ENCODE measurements around the gene NCDN.

Gene NCDN, protein sequence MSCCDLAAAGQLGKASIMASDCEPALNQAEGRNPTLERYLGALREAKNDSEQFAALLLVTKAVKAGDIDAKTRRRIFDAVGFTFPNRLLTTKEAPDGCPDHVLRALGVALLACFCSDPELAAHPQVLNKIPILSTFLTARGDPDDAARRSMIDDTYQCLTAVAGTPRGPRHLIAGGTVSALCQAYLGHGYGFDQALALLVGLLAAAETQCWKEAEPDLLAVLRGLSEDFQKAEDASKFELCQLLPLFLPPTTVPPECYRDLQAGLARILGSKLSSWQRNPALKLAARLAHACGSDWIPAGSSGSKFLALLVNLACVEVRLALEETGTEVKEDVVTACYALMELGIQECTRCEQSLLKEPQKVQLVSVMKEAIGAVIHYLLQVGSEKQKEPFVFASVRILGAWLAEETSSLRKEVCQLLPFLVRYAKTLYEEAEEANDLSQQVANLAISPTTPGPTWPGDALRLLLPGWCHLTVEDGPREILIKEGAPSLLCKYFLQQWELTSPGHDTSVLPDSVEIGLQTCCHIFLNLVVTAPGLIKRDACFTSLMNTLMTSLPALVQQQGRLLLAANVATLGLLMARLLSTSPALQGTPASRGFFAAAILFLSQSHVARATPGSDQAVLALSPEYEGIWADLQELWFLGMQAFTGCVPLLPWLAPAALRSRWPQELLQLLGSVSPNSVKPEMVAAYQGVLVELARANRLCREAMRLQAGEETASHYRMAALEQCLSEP

DNA sequence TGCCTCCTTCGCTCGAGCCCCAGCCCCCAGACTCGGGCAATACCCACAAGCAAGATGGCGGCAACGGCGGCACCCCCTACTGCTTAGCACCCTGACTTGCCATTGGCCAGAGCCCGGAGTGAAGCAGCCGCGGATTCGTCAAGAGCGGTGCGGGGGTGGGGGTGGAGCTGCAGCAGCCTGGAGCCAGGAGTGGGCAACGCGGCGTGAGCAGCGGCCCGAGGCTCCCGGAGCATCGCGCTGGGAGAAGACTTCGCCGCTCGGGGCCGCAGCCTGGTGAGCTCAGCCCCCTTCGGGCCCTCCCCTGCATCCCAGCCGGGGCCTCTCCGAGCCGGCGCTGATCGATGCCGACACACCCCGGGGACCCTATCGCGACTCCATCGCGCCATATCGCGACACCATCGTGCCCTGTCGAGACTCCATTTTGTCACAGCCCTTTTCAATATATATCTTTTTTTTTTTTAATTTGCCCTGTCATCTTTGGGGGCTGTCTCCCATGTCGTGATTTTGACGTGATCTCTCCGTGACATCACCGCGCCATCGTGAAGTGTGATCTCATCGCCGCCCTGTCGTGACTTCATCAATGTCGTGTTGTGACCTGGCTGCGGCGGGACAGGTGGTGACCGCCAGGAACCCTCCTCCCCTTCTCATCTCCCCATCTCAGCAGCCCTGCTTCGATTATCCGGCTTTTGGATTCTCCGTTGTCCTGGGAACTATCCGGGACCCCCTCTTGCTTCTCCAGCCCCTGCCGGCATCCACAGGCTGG, at the start of gene NCDN:
TSS of gene NCDN (plus strand) at position 189 of the 763 bp plus-strand sequence. CDS start at position 581, 392 bp downstream.
- DNase-seq = peak; percentile 95 to 96

DNA sequence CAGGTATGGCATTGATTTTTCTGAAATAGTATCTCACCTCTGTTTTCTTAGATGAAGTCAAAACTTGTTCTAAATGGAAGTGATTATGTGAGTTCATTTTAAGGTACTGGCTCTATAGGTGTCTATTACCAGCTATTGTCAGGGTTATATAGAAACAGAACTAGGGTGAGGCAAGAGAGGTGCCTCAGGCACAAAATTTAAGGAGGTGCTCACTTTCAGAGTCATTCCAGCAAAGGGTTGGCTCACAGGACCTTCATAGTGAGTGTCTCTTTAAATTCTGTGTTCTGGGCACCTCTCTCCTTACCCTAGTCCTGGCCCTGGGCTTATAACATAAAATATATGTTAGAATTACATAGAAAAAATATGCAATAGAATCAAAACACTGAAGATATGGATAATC, 49.7 kb upstream of the NCDN start:
- no peak for DNase-seq

DNA sequence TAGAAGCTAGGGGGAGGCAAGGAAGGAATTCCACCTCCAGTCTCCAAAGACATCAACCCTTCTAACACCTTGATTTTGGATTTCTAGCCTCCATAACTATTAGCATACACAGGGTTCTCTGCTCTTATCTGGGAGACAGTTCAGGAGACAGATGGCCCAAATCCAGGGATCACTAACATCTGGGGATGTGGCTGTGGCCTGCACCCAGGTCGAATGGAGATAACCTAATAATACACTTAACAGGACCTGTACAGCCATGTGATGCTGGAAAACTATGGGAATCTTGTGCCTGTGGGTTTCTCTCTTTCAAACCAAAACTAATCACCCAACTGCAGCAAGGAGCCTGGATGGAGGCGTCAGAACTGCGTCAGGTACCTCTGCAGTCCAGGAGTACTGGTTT, 48.0 kb upstream of the NCDN start:
- DNase-seq = no peak

DNA sequence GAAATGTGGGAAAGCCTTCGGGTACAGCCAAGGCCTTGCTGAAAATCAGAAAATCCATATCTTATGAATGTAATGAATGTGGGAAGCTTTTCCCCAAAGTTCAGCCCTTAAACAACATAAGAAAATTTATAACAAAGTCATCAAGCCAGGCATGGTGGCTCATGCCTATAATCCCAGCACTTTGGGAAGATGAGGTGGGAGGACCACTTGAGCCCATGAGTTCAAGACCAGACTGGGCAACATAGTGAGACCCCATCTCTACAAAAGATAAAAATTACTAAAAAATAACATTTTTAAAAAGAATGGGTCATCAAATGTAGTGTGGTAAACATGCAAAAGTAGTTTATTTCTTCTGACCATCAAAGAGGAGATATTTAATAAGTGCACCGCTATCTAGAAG, 46.3 kb upstream of the NCDN start:
- DNase-seq = no peak

DNA sequence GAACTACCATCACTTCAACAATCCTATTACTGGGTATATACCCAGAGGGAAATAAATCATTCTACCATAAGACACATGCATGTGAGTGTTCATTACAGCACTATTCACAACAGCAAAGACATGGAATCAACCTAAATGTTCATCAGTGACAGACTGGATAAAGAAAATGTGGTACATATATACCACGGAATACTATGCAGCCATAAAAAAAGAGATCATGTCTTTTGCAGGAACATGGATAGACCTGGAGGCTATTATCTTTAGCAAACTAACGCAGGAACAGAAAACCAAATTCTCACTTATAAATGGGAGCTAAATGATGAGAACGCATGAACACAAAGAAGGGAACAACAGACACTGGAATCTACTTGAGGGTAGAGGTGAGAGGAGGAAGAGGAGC, 39.4 kb upstream of the NCDN start:
- no peak for DNase-seq

DNA sequence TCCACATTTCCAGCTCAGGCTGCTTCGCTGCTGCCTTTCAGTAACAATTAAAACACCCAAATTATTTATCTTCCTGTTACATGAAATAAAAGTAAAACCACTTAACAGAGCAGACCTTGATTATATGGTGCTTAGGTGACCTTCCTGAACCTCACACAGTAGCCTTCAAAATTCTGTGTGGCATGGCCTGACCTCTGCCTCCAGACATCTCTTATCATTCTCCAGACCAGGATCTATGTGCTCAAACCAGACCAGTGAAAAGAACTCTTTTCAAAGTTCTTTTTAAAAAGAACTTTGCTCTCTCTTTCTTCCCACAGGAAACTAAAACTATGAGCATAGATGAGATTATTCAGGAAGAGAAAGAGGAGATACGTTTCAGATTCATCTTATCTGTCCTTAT, 38.2 kb upstream of the NCDN start:
- DNase-seq = no peak

DNA sequence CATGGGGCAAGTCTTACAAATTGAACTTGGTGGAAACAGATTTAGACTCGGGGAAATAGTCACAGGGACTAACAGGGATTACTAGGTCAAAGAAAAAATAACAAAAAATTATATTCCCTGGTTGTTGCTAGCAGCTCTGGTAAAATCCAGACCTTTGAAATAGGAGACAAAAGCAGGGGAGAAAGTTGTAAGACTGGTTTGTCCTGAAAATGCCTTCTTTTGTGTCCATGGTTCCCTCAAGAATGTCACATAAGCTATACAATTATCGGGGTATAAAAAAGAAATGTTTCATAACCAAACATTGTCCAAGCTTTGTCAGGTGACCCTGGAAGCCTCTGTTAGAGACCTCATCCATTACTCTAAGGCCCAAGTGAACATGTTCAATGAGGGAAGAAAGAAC, 33.5 kb upstream of the NCDN start:
- DNase-seq = no peak

DNA sequence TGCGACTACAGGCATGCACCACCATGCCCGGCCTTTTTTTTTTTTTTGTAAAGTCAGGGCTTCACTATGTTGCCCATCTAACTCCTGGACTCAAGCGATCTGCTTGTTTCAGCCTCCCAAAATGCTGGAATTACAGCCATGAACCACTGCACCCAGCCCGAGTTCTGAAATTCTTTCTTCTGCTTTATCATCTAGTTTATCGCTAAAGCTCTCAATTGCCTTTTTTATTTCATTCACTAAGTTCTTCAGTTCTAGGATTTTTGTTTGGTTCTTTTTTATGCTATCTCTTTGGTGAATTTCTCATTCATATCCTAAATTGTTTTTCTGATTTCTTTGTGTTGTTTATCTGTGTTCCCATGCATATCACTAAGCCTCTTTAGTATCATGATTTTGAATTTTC, 27.4 kb upstream of the NCDN start:
- DNase-seq = no peak

DNA sequence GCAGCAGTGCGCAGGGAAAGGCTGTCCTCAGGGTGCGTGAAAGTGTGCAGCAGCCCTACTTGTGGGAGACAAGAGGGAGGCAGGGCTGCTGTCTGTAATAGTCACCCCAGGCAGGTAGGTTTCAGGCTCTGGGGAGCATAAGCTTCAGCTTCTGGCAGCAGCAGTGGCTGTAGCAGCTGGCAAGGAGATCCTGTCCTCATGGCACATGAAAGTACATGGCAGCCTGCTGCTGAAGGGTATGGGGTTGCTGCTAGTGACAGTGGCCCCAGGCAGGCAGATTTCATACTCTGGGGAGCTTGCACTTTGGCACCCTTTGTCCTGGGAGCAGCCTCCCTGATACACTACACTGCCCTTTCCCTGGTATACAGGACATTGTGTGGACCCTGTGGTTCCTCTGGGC, 26.7 kb upstream of the NCDN start:
- DNase-seq = no peak

DNA sequence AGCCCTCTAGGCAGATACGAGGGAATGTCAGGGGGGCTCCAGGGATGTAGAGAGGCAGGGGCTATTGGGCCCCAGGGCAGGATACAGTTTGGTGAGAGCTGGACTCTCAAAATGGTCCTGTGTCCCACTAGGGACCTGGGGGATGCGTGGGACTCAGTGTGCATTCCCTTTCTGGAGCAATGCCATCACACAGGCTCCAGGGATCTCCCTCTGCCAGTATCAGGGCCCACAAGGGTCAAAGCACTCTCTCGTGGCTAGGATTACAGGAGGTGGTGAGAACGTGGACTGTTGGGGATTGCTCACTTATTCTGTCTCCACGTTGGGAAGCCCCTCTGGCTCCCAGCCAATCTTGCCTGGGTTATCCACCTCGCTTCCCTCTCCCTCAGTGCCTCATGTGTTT, 26.2 kb upstream of the NCDN start:
- no peak for DNase-seq

DNA sequence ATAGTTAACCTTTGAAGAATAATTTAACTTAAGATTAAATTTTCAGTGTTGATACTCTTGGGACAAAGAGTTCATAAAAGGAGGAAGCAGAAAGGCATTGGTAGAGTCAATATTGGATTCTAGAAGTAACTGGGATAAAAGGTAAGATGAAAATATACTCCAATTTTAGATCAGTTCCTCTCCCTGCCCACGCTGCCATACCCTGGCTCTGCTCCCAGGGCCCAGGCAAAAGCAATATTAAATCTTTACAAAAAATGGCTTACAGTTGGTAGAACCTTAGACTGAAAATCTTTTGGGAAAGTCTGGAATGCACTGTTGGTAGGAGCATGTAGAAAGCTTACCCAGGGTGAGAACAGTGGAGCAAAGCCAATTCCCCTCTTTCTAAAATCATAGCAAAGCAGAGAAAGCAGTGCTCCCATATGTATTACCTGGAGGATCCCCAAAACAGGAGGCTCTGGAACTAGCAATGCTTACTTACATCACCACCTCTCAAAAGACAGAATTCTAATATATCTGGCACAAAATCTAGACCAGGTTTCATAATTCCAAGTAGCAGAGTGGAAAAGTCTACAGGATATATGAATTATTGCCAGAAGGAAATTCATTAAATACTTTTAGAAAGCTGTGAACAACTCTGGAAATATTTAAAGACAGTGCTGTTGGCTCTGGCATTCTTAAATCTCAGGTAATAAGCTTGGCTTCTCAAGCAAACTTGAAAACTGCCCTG, 24.9 kb upstream of the NCDN start:
- DNase-seq = no peak

DNA sequence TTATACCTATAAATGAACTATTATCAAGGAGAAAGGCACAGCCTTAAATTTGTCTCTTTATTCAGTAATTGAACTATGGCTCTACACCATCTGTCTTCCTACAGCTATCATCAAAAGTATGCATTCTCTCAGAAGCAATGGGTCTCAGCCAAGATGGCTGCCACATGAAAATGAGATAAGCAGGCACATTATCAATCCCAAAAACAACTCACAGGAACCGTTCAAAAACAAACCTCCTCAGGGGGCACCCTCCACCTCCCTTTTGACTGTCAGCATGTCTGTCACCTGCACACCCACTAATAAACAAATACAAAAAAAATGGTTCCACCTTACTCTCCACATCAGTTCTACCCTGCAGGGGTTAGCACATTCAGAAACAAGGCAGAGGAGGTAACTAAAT, 24.0 kb upstream of the NCDN start:
- no peak for DNase-seq

DNA sequence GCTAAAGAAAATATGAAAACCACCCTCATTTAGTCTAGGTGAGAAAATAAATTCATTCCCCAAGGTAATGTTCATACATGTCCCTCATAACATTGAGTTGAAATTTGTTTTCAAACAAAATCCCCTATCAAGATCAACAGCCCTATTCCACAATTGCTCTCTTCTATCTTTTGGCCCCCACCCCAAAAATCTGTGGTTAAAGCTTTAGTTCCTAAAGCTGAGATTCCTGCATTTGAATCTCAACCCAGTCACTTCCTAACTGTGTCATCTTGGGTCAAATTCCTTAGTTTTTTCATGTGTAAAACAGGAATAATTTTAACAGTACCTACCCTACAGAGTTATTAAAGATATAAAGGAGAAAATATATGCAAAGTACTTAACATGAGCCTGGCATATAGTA, 22.4 kb upstream of the NCDN start:
- no peak for DNase-seq

DNA sequence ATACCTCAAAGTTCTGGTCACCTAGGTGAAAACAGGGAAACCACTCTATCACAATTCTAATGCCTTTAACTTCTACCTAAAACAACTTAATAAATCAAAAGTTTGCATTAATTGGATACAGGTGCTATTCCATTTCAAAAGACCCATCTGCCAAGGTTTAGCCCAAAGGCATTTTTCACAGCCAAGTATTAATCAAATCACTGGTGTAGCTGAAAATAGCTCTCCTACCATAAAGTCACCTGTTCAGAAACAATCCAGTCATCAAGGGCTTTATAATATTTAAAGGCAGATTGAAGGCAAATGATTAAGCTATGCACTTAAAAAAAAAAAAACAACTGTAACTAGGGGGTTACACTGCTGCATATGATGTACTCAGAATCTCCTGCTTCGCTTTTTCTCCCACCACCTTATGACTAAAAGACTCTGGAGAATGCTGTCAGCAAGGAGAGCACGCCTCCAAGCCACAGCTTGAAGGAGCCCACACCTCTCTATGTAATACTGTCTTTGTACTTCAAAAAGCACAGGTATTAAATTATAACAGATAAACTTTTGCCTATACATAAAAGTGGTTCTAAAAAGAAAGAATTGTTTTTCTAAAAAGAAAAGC, 20.9 kb upstream of the NCDN start:
- peak in 1 of 2 donors; percentile 18 for DNase-seq

DNA sequence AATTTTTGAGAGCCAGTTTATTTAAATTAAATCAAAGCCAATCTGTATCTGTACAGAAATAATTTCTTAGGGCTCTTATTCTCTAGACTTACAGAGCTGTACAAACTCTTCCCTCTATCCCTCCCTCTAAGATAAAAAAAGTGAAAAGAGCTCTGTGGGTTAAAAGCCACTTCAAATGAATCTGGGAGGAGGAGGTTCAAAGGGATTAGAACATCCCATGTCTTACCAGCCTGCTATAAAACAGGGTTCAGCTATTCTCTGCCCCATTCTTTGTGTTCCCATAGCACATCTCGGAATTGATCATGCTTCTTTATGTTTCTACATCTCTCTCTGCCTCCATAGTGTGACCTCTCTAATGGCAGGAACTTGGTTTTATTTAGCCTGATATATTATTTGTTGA, 19.8 kb upstream of the NCDN start:
- no peak for DNase-seq

DNA sequence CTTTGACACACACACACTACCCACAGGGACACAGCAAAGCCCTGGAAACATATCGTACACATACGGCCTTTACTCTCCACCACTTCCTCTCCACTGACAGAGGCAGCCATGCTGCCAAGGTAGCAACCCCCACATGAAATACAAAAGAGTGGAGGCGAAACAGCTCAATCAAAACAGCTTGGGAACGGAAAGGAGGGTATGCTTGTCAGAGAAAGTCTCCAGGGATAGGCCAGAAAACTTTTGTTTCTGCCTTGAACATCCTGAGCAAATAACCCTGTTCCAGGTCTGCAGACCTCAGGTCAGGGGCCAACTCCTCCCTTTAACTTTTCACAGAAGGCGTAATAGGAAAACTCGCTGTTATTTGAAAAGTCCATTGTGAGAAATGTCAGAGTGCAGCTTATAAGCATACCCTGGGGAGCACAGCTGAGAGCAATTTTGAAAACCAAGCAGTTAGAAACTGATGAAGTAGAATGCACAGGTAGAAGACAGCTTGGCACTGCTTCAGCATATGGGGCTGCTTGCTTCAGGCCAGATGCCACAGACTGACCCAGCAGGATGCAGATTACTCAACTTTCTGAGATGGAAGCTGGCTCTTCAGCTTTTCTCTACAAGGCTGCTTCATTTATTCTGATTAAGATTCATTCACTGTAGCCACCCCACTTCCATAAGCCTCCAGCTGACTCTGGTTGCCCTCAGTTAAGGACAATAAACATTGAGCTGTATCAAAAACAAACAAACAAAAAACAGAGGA, 18.4 kb upstream of the NCDN start:
- DNase-seq = peak in 1 of 2 donors; percentile 23

DNA sequence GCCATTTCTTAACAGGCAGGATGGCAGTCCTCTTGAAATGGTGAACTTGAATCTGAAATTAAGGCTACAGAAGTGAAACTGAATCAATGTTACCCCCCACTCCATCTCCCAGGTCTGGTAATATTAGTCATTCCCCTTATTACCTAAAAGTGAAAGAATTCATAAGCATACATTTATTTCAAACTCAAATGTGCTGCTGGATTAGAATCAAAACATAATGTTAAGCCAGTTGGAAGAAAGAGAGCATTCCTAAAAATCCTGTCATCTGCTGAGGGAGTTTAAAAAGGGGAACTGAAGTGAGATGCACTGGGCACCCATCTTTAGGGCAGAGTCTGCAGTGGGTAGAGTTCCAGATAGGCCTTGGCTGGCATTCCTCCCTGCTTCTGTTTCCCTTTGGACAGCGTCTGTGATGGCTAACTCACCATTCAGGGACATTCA, 17.8 kb upstream of the NCDN start:
- DNase-seq = no peak

DNA sequence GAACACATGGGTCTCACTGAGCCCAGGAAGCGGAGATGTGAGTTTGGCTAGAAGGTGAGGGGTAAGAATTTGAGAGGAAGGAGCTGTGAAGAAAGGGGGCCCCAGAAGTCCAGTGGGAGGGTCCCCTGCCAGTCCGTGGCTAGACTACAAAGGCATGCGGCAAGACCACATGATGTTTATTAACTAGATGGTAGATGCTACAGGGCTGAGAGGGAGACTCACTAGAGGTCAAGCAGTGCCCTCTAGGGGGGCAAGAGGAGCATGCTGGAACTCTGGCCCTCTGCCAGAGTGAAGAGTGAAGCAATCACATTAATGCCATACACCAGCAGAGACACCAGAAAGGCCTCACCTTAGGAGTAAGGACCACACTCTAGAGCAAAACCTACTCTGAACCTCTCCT, 12.6 kb upstream of the NCDN start:
- DNase-seq = peak; percentile 58 to 59

DNA sequence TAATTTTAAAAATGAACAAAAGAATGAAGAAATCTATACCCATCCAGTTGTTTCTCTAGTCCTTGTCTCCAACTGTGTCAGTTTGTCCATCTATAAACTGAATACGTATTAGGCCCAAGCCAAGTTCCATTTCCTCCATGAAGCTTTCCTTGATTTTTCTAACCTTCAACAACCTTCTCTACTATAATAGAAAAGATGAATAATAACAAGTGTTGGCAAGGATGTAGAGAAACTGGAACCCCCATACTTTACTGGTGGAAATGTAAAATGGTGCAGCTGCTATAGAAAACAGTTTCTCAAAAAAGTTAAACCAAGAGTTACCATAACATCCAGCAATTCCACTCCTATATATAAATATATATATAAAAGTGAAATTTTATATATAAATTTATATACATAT, 11.0 kb upstream of the NCDN start:
- no peak for DNase-seq

DNA sequence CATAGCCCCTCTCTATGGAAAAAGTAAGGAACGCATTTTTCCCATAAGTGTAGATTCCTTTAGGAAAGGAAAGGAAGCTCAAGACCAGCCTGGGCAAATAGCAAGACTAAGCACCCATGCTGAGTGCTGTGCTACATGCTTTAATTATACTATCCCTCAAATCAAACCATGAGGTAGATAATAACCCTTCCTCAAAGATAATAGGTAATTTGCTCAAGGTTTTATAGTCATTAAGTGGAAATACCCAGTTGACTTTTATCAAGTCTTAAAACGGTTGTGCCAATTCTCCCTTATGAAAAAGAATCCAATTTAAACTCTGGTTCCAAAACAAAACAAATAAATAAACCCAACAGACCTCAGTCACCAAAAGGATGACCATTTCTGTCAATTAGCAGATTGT, 3.7 kb upstream of the NCDN start:
- no peak for DNase-seq

DNA sequence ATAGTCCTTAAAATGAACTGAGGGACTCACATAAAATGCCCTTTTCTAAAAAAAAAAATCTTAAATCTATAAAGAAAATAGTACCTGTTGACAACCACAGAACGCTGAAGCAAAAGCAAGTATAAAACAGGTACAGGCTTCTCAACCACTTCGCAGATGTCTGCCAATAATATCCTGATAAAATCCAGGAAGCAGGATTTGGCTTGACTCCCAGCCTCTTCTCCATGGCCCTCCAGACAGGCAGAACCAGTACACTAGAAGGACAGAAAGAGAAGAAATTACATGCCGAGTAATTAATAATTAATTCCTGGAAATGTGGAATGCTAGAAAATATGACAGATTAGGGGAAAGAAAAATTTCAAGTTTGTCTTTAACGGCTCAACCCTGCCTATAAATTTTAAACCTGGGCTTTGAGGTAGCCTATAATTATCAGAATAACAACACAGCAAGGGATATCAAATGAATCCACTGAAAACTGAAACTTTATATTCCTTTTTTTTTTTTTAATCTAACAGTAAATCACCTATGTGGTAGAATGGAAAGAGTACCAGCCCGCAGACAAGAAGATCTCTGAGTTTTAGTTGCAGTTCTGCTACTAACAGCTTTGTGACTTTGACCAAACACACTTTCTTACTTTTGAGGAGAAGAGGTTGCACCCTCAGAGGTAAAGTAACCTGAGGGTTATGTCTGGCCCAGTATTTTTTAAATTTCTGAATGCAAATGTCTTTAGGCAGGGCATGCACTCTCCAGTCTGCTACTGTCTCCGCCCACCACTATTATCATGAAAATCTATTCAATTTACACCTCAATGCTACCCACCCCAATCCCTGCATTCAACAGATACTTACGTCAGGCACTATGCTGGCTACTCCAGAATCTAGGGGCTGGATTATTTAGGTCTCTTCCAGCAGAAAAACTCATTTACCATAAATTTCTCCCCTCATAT, 3.1 kb upstream of the NCDN start:
- DNase-seq = no peak

Data from activated CD4-positive, alpha-beta T cell treated with anti-CD3 and anti-CD28 coated beads for 4 hours (primary cell).